ENCODE measurements around the gene AQR.
"Not testable (repeated sequence)": the region's sequence is repeated elsewhere in the genome, so short reads cannot be mapped to it uniquely, and the experiment has no call there.

AQR gene

DNA sequence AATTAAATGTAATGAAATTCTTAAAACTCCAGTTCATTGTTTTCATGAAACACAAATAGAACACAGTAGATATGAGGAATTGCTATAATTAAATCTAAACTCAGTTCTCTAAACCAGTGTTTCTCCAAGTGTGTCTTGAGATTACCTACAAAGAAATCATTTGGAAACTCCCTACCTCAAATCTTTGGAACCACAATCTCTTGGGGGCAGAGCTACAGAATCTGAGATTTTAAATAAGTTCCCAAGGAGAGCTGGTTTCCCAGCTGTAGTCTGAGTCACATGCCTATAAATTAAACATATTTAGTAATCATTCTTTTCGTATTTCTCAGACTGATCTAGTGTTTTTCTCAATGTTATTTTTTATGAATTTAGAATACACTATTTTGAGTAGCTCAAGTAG lies 157.2 kb downstream of the AQR start:
- DNase-seq, result no peak

DNA sequence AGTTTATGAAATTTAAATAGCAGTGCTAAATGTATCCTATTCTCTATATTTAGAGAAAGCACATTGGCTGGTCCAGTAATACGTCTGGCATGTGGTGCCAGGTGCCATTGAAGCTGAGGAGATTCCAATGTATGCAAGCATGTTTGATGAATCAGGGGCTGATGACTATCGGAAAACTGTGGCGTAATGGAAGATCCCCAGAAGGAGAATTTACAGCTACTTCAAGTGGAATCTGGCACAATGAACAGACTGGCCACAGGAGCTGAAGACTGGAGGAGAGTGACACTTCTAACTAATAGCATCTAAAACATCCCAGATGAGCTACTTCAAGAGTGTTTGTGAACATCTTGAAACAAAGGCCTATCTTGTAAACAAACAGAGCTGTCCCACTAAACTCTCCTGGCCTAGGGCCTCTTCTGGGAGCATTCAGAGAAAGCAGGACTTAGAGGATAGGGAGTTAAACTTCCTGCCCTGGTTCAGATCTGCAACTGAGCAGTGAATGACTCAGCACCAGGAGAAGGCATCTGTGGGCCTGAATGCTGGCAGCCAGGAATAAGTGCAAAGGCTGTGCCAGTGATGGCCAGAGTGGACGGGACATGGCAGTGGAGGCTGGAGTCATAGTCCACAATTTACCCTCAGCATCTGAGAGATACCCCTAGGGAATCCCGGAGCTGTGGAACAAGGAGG lies 159.0 kb downstream of the AQR start:
- no peak for DNase-seq

DNA sequence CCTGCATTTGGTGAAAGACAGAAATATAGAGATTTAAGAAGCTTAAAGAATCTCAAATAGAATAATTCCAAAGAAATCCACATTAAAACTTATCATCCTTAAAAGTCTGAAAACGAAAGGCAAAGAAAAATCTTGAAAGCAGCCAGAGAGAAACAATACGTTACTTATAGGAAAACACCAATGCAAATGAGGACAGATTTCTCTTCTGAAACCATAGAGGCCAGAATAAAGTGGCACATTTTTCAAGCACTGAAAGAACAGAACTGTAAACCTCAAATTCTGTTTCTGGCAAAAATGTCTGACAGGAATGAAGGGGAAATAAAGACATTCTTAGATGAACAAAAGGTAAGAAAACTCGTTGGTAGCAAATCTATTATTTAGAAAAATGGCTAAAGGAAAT lies 160.4 kb downstream of the AQR start:
- no peak for DNase-seq

- DNase-seq, result no peak
Measured at GRCh38 chr15:34808016-34808415, 161.5 kb downstream of the AQR start.

DNA sequence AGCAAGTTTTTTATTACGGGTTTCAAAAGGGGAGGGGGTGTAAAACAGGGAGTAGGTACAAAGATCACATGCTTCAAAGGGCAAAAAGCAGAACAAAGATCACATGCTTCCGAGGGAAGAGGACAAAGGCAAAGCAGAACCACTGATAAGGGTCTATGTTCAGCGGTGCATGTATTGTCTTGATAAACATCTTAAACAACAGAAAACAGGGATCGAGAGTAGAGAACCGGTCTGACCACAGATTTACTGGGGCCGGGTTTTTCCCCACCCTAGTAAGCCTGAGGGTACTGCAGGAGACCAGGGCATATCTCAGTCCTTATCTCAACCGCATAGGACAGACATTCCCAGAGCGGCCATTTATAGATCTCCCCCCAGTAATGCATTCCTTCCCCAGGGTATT lies 162.3 kb downstream of the AQR start:
- DNase-seq, result not testable (repeated sequence)

GRCh38 chr15:34804776-34805175 lies 164.8 kb downstream of the AQR start:
- DNase-seq, result no peak

DNA sequence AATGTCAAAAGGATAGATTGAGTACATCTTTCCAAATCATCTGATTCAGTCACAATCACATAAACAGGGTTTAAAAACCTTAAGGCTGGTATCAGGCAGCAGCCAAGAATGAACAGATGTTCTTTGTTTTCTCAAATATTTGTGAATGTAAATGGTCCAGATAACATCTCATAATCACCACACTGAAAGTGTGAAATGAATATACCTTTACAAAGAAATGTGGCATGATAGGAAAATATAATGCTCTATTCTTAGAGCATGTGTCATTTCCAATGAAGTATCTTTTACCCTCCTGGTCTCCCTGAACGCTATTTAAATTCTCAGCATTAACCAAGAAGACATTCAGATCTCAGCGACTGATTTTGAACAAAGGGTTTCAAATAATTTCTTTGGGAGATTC lies 165.4 kb downstream of the AQR start:
- no peak for DNase-seq

- no peak for DNase-seq
Measured at GRCh38 chr15:34802803-34803750, 166.5 kb downstream of the AQR start.

DNA sequence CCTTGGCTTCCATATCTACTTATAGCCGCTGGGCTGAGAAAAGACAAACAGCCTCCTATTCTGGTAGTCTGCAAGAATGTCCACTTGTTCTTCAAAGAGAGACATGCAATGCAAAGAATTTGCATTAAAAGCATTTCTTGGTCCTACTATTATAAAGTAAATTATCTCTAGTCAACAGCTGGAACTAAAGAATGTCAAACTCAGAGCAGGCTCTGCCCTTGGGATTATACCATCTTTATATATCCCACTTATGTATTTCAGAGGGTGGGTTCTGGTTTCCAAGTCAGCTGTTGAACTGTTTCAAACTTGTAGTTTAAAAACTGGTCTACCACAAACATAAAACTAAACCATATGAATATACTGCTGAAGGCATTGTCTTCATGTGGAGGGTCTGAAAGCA lies 167.2 kb downstream of the AQR start:
- DNase-seq, result no peak

Data from activated naive CD4-positive, alpha-beta T cell treated with Interleukin-2 at 50 U/mL for 16 hours (primary cell).